ENCODE data around the gene ZNF407.

ZNF407 gene

GRCh38 chr18:75108579-75109318 lies 511.1 kb downstream of the ZNF407 start:
- in situ Hi-C loops (cut with MboI; ENCODE audit: low pct_unique_long_range_greater_than_20kb, low sequenced_read_pairs): no loop called here
- no peak for DNase-seq

GRCh38 chr18:75109319-75109691 lies 511.6 kb downstream of the ZNF407 start:
- no peak for DNase-seq
- in situ Hi-C loops (cut with MboI; ENCODE audit: low pct_unique_long_range_greater_than_20kb, low sequenced_read_pairs): no loop called here

- no peak for DNase-seq
- in situ Hi-C loops (cut with MboI; ENCODE audit: low pct_unique_long_range_greater_than_20kb, low sequenced_read_pairs): no loop called here
These were observed 512.1 kb downstream of the ZNF407 start for GRCh38 chr18:75109819-75110218.

- in situ Hi-C loops (cut with MboI; ENCODE audit: low pct_unique_long_range_greater_than_20kb, low sequenced_read_pairs): no loop called here
- DNase-seq: no peak
These were observed 512.6 kb downstream of the ZNF407 start for GRCh38 chr18:75110311-75110710.

- no peak for DNase-seq
- in situ Hi-C loops (cut with MboI; ENCODE audit: low pct_unique_long_range_greater_than_20kb, low sequenced_read_pairs): no loop called here
These were observed 513.3 kb downstream of the ZNF407 start for GRCh38 chr18:75110846-75111415.

GRCh38 chr18:75111760-75112159 lies 514.1 kb downstream of the ZNF407 start:
- in situ Hi-C loops (cut with MboI; ENCODE audit: low pct_unique_long_range_greater_than_20kb, low sequenced_read_pairs): no loop called here
- DNase-seq: no peak

- in situ Hi-C loops (cut with MboI; ENCODE audit: low pct_unique_long_range_greater_than_20kb, low sequenced_read_pairs): no loop called here
- no peak for DNase-seq
These were observed 514.8 kb downstream of the ZNF407 start for GRCh38 chr18:75112186-75113096.

- no peak for DNase-seq
- in situ Hi-C loops (cut with MboI; ENCODE audit: low pct_unique_long_range_greater_than_20kb, low sequenced_read_pairs): no loop called here
These were observed 515.8 kb downstream of the ZNF407 start for GRCh38 chr18:75113455-75113854.

- in situ Hi-C loops (cut with MboI; ENCODE audit: low pct_unique_long_range_greater_than_20kb, low sequenced_read_pairs): no loop called here
- DNase-seq: no peak
These were observed 516.6 kb downstream of the ZNF407 start for GRCh38 chr18:75114231-75114764.
